Thoracic aorta (tissue), 2 donors: Measurements from ENCODE around the gene NDUFS8. TPM values are rescaled to one million over a fixed set of nuclear protein-coding genes. Genes with fewer than 3 reads are reported as not detected.

Experiments used
- ATAC-seq: fragments of 150-250 bp; one replicate; pipeline ENCODE4 v1.8.0; 2017; ENCODE audit warnings: low read depth; ENCODE audit not compliant: insufficient number of reproducible peaks, low FRiP score
- DNase-seq: peaks from one replicate; pipeline ENCODE4 v3.0.0-alpha.2; 2020; ENCODE audit warnings: low spot score
- H3K27ac ChIP-seq, 2 donors: fragments of 200-600 bp; sonication (generic); 1 replicate in 1 of 2; 2 replicates in 1 of 2; pipeline ENCODE4 v1.5.1; 2016; ENCODE audit warnings: mild to moderate bottlenecking in 2 of 2, moderate library complexity in 2 of 2
- H3K27me3 ChIP-seq: fragments of 200-600 bp; sonication (generic); replicated peaks from 2 replicates; pipeline ENCODE4 v1.6.0; 2016; ENCODE audit warnings: mild to moderate bottlenecking; ENCODE audit not compliant: insufficient read depth
- H3K36me3 ChIP-seq: fragments of 200-600 bp; sonication (generic); one replicate; pipeline ENCODE4 v1.5.1; 2016
- H3K4me1 ChIP-seq, 2 donors: fragments of 200-600 bp; sonication (generic); 1 replicate in 1 of 2; 2 replicates in 1 of 2; pipeline versions ENCODE4 v1.5.1 to v1.6.0; 2016; ENCODE audit warnings: low read depth in 2 of 2, mild to moderate bottlenecking in 1 of 2; ENCODE audit not compliant: control insufficient read depth in 1 of 2
- H3K4me3 ChIP-seq: fragments of 200-600 bp; sonication (generic); 2 replicates; pipeline ENCODE4 v1.5.1; 2016; ENCODE audit warnings: mild to moderate bottlenecking
- H3K9me3 ChIP-seq: fragments of 200-600 bp; sonication (generic); 2 replicates; pipeline ENCODE4 v1.5.1; 2016
- total RNA-seq, 2 donors: library from RNA; depleted of rRNA; stranded (reverse); fragments of >200 nt; gene quantifications; one replicate each; pipeline versions ENCODE4 v1.1.0 to v1.2.3, GENCODE V29; 2016
- TF ChIP-seq, protein P1 (sequence below): fragments of 200-600 bp; sonication (generic); IDR thresholded peaks from one replicate; pipeline ENCODE4 v1.5.1; 2019; ENCODE audit warnings: antibody characterized with exemption

Gene NDUFS8
- total RNA-seq, 2 donors from 2014 or later, result 85.8 to 96.5 TPM

DNA sequence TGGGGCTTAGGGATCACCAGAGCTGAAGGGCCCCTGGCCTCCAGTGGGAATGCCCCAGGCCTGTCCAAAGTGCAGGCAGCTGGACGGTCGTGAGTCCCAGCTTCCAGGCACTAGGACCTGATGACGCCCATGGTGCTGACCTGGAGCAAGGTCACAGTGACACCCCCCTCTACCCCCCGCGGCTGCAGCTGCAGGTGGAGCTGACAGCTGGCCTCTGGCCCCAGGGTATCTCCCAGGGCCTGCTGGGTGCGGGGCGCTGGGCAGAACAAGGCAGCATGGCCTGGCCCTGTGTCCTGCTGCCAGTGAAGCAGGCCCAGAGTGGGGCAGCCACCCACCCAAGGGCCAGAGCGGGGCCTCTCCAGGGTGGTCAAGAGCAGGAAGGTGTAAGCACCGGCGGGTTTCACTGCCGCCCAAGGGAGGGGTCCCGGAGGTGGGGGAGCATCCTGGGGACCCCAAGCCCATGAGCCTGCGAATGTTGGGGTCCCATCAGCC, 7.8 kb downstream of the NDUFS8 start:
- TF ChIP-seq, protein P1, sequence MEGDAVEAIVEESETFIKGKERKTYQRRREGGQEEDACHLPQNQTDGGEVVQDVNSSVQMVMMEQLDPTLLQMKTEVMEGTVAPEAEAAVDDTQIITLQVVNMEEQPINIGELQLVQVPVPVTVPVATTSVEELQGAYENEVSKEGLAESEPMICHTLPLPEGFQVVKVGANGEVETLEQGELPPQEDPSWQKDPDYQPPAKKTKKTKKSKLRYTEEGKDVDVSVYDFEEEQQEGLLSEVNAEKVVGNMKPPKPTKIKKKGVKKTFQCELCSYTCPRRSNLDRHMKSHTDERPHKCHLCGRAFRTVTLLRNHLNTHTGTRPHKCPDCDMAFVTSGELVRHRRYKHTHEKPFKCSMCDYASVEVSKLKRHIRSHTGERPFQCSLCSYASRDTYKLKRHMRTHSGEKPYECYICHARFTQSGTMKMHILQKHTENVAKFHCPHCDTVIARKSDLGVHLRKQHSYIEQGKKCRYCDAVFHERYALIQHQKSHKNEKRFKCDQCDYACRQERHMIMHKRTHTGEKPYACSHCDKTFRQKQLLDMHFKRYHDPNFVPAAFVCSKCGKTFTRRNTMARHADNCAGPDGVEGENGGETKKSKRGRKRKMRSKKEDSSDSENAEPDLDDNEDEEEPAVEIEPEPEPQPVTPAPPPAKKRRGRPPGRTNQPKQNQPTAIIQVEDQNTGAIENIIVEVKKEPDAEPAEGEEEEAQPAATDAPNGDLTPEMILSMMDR, result no peak
- Histone ChIP-seq H3K4me3 (peak overlapping the region; percentile 91), H3K27me3 (no peaks in the 10 kb centered on the region), H3K27ac (peak overlapping the region; percentile 72 to 74), H3K4me1 (peaks cover 27 to 41% of the 10 kb centered on the region in 2 donors), H3K36me3 (peaks cover 22% of the 10 kb centered on the region), H3K9me3 (no peaks in the 10 kb centered on the region)
- no peak for ATAC-seq
- no peak for DNase-seq

DNA sequence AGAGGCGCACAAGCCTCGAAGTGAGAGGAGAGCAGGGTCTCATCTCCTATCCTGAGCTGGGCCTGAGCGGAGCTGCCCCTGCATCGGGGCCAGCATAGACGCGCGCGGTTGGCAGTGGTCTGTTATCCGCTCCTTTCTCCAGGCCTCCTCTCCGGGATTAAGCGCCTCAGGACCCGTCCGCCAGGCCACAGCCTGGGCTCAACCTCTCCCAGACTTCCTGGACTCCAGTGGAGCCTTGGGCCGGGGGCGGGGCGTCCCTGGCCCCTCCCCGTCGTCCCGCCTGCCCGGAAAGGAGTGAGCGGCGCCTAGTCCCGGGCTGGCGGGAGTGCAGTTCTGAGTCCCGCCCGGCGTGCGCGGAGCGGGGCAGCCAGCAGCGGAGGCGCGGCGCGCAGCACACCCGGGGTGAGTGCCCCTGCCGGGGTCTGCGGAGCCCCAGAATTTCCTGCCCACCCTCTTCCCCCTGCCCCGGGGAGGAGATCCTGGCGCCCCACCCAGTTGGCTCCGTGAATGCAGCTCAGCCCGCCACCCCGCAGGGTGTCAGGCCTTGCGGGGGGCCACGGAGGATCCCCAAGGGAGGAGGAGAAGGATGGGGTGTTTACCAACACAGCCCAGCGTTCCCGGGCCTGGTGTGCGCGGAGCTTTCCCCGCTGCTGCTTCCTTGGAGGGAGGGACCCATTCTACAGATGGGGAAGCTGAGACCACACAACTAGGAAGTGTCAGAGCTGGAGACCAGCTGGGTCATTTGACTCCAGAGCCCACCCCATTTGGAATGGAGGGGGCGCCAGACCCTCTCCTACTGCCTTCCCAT, 8.4 kb downstream of the NDUFS8 start, which contains the start of gene TCIRG1:
Gene TCIRG1 (plus strand): TSS at position 308 of the 808 bp plus-strand sequence. CDS start 2,247 bp downstream, outside the sequence.
- TF ChIP-seq, protein P1, result no peak
- DNase-seq (no peak), ATAC-seq (peak; percentile 83)
- H3K27me3 ChIP-seq, result no peaks in the 10 kb centered on the region
- H3K36me3 ChIP-seq, result peaks cover 21% of the 10 kb centered on the region
- H3K4me3 ChIP-seq, result peak within 1 kb of the TSS; percentile 91
- no peaks in the 10 kb centered on the region for H3K9me3 ChIP-seq
- peak within 1 kb of the TSS; percentile 72 to 74 for H3K27ac ChIP-seq
- H3K4me1 ChIP-seq, result peaks cover 27 to 41% of the 10 kb centered on the region in 2 donors

DNA sequence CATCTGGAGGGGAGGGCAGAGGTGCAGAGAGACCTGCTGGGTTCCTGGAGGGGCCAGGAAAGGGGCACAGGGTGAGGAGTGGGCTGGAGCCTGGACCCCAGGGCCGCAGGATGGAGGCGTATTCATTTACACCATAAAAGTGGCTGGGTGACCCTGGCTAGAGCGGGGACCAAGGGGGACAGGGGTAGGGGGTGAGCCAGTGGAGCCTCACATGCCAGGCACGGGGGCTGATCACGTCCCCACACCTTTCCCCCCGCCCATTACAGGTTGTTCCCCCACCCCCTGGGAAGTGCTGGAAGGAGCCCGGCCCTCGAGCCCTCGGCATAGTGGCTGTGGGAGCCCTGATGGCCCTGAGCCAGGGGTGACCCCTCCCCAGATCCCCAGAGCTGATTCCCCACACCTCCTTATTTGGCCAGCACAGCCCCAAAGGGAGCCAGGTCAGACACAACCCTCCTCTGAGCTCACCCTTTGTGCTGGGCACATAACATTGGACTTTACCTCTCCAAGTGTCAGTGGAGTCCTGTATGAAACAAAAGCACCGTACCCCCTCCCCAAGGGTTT, 9.1 kb downstream of the NDUFS8 start:
- Histone ChIP-seq H3K4me3 (peak overlapping the region; percentile 91), H3K27ac (peak overlapping the region; percentile 72 to 74), H3K4me1 (peaks cover 27 to 41% of the 10 kb centered on the region in 2 donors), H3K9me3 (no peaks in the 10 kb centered on the region), H3K27me3 (no peaks in the 10 kb centered on the region), H3K36me3 (peaks cover 22% of the 10 kb centered on the region)
- no peak for ATAC-seq
- no peak for DNase-seq
- TF ChIP-seq, protein P1, result no peak

GRCh38 chr11:68040101-68040956, 9.8 kb downstream of the NDUFS8 start:
- Histone ChIP-seq H3K36me3 (peaks cover 29% of the 10 kb centered on the region), H3K4me1 (peaks cover 27 to 41% of the 10 kb centered on the region in 2 donors), H3K4me3 (peak overlapping the region; percentile 91), H3K27ac (peak overlapping the region; percentile 72 to 74), H3K9me3 (no peaks in the 10 kb centered on the region), H3K27me3 (no peaks in the 10 kb centered on the region)
- ATAC-seq (peak; percentile 11), DNase-seq (no peak)
- TF ChIP-seq, protein P1, result no peak
